HCT116 (cell line): ENCODE measurements around the gene RCOR1. TPM values are rescaled to one million over a fixed set of nuclear protein-coding genes. Genes with fewer than 3 reads are reported as not detected.

Experiments
- ATAC-seq: fragments of 200-7000 bp; cut with Tn5 transposase; 2 replicates; pipeline ENCODE4 v1.9.1; 2020; ENCODE audit warnings: mild to moderate bottlenecking, moderate library complexity
- BruUV-seq: library from RNA; stranded (reverse); fragments of 400-500 nt; replicated peaks from 2 replicates; lab custom pipeline; 2021; lab: Mats Ljungman, UMichigan
- CTCF ChIA-PET: fragments of 300-600 bp; sonication (Branson Sonifier 250); formaldehyde crosslinking; loops from one replicate; lab custom pipeline; 2021; ENCODE audit warnings: antibody characterized with exemption; lab: Charles Lee
- POLR2A ChIA-PET: fragments of 300-600, 350-600 bp; sonication (Branson Sonifier 250); formaldehyde crosslinking; loops from one replicate; lab custom pipeline; 2021; ENCODE audit warnings: antibody characterized with exemption; lab: Charles Lee
- RAD21 ChIA-PET, 2 experiments: fragments of 300-600 bp; sonication (Branson Sonifier 250); formaldehyde crosslinking; loops; one replicate each; lab custom pipeline; 2023; ENCODE audit warnings: low total read pairs in 2 of 2; ENCODE audit not compliant: uncharacterized antibody in 2 of 2, unreplicated experiment in 2 of 2, low non-redundant PET in 1 of 2; lab: Charles Lee
- DNase-seq: peaks from one replicate; pipeline ENCODE4 v3.0.0-alpha.2; 2010; ENCODE audit warnings: low read depth, low spot score
- H2AFZ ChIP-seq: fragments of 200-600 bp; shearing (Covaris generic), sonication (generic); 2 replicates; pipeline ENCODE4 v1.6.1; 2017; ENCODE audit warnings: low read depth, mixed run types, mixed read lengths, antibody characterized with exemption, low read length; ENCODE audit not compliant: poor library complexity, severe bottlenecking
- H3K27ac ChIP-seq: 2 replicates; pipeline ENCODE4 v1.5.1; 2012; ENCODE audit warnings: low read depth, low read length
- H3K27me3 ChIP-seq: fragments of 200-600 bp; sonication (generic); 2 replicates; pipeline ENCODE4 v1.6.1; 2016; ENCODE audit warnings: mixed run types, low read length, mixed read lengths; ENCODE audit not compliant: insufficient read depth
- H3K36me3 ChIP-seq, 2 experiments: fragments of 200-500 bp in 1 of 2; fragments of 200-600 bp in 1 of 2; sonication (Bioruptor generic) in 1 of 2; sonication (generic) in 1 of 2; 2 replicates each; pipeline versions ENCODE4 v1.5.1 to v1.6.1; 2014 to 2016; ENCODE audit warnings: low read length in 2 of 2, inconsistent platforms in 1 of 2, mixed read lengths in 1 of 2, mixed run types in 1 of 2; ENCODE audit not compliant: insufficient read depth in 2 of 2, control insufficient read depth in 1 of 2
- H3K4me1 ChIP-seq, 2 experiments: fragments of 200-600 bp in 1 of 2; sonication (generic) in 1 of 2; 2 replicates each; pipeline versions ENCODE4 v1.5.1 to v1.6.1; 2012 to 2017; ENCODE audit warnings: low read length in 2 of 2, inconsistent platforms in 1 of 2, mild to moderate bottlenecking in 1 of 2, mixed read lengths in 1 of 2, mixed run types in 1 of 2, moderate library complexity in 1 of 2; ENCODE audit not compliant: insufficient read depth in 2 of 2, control insufficient read depth in 1 of 2
- H3K4me2 ChIP-seq: fragments of 200-600 bp; sonication (generic); 2 replicates; pipeline ENCODE4 v1.6.1; 2017; ENCODE audit warnings: mixed run types, low read length, mixed read lengths
- H3K4me3 ChIP-seq, 2 experiments: fragments of 200-600 bp in 1 of 2; sonication (generic) in 1 of 2; replicated peaks in 1 of 2; 2 replicates each; pipeline ENCODE4 v1.5.1; 2011 to 2016; ENCODE audit warnings: low read length in 2 of 2, control low read depth in 1 of 2, low read depth in 1 of 2, mild to moderate bottlenecking in 1 of 2, mixed read lengths in 1 of 2, mixed run types in 1 of 2
- H3K79me2 ChIP-seq: fragments of 200-600 bp; sonication (generic); 2 replicates; pipeline ENCODE4 v1.6.1; 2017; ENCODE audit warnings: mild to moderate bottlenecking, mixed run types, low read length, moderate library complexity, mixed read lengths; ENCODE audit not compliant: insufficient read depth
- H3K9ac ChIP-seq: fragments of 200-600 bp; sonication (generic); 2 replicates; pipeline ENCODE4 v1.6.1; 2016; ENCODE audit warnings: low read length, mixed read lengths
- H3K9me2 ChIP-seq: fragments of 200-600 bp; sonication (generic), shearing (Covaris generic); 2 replicates; pipeline ENCODE4 v1.6.1; 2017; ENCODE audit warnings: mixed run types, mild to moderate bottlenecking, moderate library complexity; ENCODE audit not compliant: insufficient read depth
- H3K9me3 ChIP-seq, 2 experiments: fragments of 200-500 bp in 1 of 2; fragments of 200-600 bp in 1 of 2; sonication (Bioruptor generic) in 1 of 2; sonication (generic) in 1 of 2; 2 replicates each; pipeline ENCODE4 v1.6.1; 2014 to 2017; ENCODE audit warnings: low read length in 2 of 2, mixed read lengths in 2 of 2, inconsistent platforms in 1 of 2, low read depth in 1 of 2, mild to moderate bottlenecking in 1 of 2, mixed run types in 1 of 2, moderate library complexity in 1 of 2; ENCODE audit not compliant: control insufficient read depth in 1 of 2, insufficient read depth in 1 of 2
- H4K20me1 ChIP-seq: fragments of 200-600 bp; sonication (generic), shearing (Covaris generic); 2 replicates; pipeline ENCODE4 v1.6.1; 2017; ENCODE audit warnings: mixed run types, mild to moderate bottlenecking, moderate library complexity; ENCODE audit not compliant: insufficient read depth
- ATF3 ChIP-seq: IDR thresholded peaks from 2 replicates; pipeline ENCODE4 v1.6.1; 2012
- CBX3 ChIP-seq: IDR thresholded peaks from 2 replicates; pipeline ENCODE4 v1.6.1; 2012; ENCODE audit warnings: low read depth
- CEBPB ChIP-seq: IDR thresholded peaks from 2 replicates; pipeline ENCODE4 v1.6.1; 2012; ENCODE audit warnings: low read depth
- EGR1 ChIP-seq: IDR thresholded peaks from 2 replicates; pipeline ENCODE4 v1.6.1; 2012; ENCODE audit warnings: low read depth
- ELF1 ChIP-seq: IDR thresholded peaks from 2 replicates; pipeline ENCODE4 v1.6.1; 2012; ENCODE audit warnings: low read depth, borderline replicate concordance
- EZH2 ChIP-seq: fragments of 200-600 bp; sonication (generic); IDR thresholded peaks from 2 replicates; pipeline ENCODE4 v1.6.1; 2017; ENCODE audit warnings: antibody characterized with exemption, mixed run types
- EZH2phosphoT487 ChIP-seq: fragments of 200-600 bp; IDR thresholded peaks from 2 replicates; pipeline ENCODE4 v1.6.1; 2018; ENCODE audit warnings: antibody characterized with exemption, borderline replicate concordance
- FOSL1 ChIP-seq: IDR thresholded peaks from 2 replicates; pipeline ENCODE4 v1.6.1; 2012; ENCODE audit warnings: low read depth
- MAX ChIP-seq: IDR thresholded peaks from 2 replicates; pipeline ENCODE4 v1.6.1; 2012
- POLR2A ChIP-seq: IDR thresholded peaks from 2 replicates; pipeline ENCODE4 v1.7.0; 2011; ENCODE audit warnings: borderline replicate concordance; ENCODE audit not compliant: insufficient read depth, insufficient read length; ENCODE audit errors: extremely low read depth
- POLR2AphosphoS5 ChIP-seq: IDR thresholded peaks from 2 replicates; pipeline ENCODE4 v1.6.1; 2011; ENCODE audit warnings: mild to moderate bottlenecking, low read depth, low read length, moderate library complexity
- RAD21 ChIP-seq: IDR thresholded peaks from 2 replicates; pipeline ENCODE4 v1.6.1; 2012; ENCODE audit warnings: low read depth, mild to moderate bottlenecking
- SIN3A ChIP-seq: IDR thresholded peaks from 2 replicates; pipeline ENCODE4 v1.6.1; 2012; ENCODE audit warnings: low read depth
- SP1 ChIP-seq: IDR thresholded peaks from 2 replicates; pipeline ENCODE4 v1.6.1; 2012; ENCODE audit warnings: low read depth
- SRF ChIP-seq: IDR thresholded peaks from 2 replicates; pipeline ENCODE4 v1.6.1; 2012; ENCODE audit warnings: low read depth
- TCF7L2 ChIP-seq: IDR thresholded peaks from 2 replicates; pipeline ENCODE4 v1.7.0; 2011; ENCODE audit warnings: borderline replicate concordance, inconsistent platforms; ENCODE audit not compliant: insufficient read depth, insufficient read length; ENCODE audit errors: extremely low read depth
- ZFX ChIP-seq: fragments of 450-650 bp; IDR thresholded peaks from 2 replicates; pipeline ENCODE4 v1.6.1; 2017
- ZNF274 ChIP-seq: fragments of 200-500 bp; sonication (Bioruptor generic); IDR thresholded peaks from 2 replicates; pipeline ENCODE4 v1.6.1; 2014; ENCODE audit warnings: mild to moderate bottlenecking, low read depth, low read length, inconsistent platforms
- intact Hi-C: fragments of 100-400 bp; cut with micrococcal nuclease; formaldehyde crosslinking; loops from 2 replicates; pipeline ENCODE4 v1.10.0; 2022
- total RNA-seq: library from RNA; stranded (reverse); gene quantifications from one replicate; pipeline ENCODE4 v1.2.1, GENCODE V29; 2021; ENCODE audit not compliant: unreplicated experiment

Gene RCOR1
- total RNA-seq, 1 experiment from 2014 or later = 30.7 TPM

GRCh38 chr14:102739190-102739469 lies 146.7 kb downstream of the RCOR1 start:
- Histone ChIP-seq H3K27me3 (no peaks in the 10 kb centered on the region), H3K9me3 (no peaks in the 10 kb centered on the region; a peak in 2 of 4 replicates), H2AFZ (no peak overlapping the region), H3K4me1 (no peaks in the 10 kb centered on the region), H3K4me2 (no peak overlapping the region), H3K9ac (no peak overlapping the region), H3K27ac (no peak overlapping the region), H3K36me3 (0 out of 4 replicates have a peak, but pooled peaks cover 0 to 4% of the 10 kb centered on the region in 2 experiments), H3K9me2 (no peaks in the 10 kb centered on the region), H3K79me2 (no peaks in the 10 kb centered on the region), H3K4me3 (no peak overlapping the region), H4K20me1 (no peaks in the 10 kb centered on the region)
- ChIA-PET POLR2A (no interaction called here), RAD21 (no interaction called here), CTCF (no interaction called here)
- BruUV-seq = no TSS peak
- DNase-seq (no peak), ATAC-seq (no peak)
- intact Hi-C loops = no loop called here
- TF ChIP-seq ATF3 (no peak), EZH2phosphoT487 (no peak), ELF1 (no peak), EZH2 (no peak), MAX (no peak), TCF7L2 (no peak), FOSL1 (no peak), POLR2AphosphoS5 (no peak), EGR1 (no peak)

- no peaks in the 10 kb centered on the region for H3K27me3 ChIP-seq
- no peaks in the 10 kb centered on the region; a peak in 1 of 4 replicates for H3K9me3 ChIP-seq
- no peak overlapping the region for H3K4me2 ChIP-seq
- H3K79me2 ChIP-seq = no peaks in the 10 kb centered on the region
- RAD21 ChIA-PET = no interaction called here
- CTCF ChIA-PET = no interaction called here
- POLR2A ChIA-PET = no interaction called here
- TF ChIP-seq SRF (no peak), FOSL1 (no peak), ZFX (no peak), POLR2AphosphoS5 (no peak), SIN3A (no peak), SP1 (no peak), CBX3 (no peak), POLR2A (no peak), ZNF274 (no peak), RAD21 (no peak), ELF1 (no peak), MAX (no peak), CEBPB (no peak)
- intact Hi-C loops = no loop called here
- BruUV-seq = no TSS peak
- H3K27ac ChIP-seq = no peak overlapping the region
- ATAC-seq (no peak), DNase-seq (no peak)
- no peaks in the 10 kb centered on the region for H3K4me1 ChIP-seq
- H4K20me1 ChIP-seq = no peaks in the 10 kb centered on the region
- H3K9ac ChIP-seq = no peak overlapping the region
- no peak overlapping the region for H2AFZ ChIP-seq
- no peaks in the 10 kb centered on the region for H3K9me2 ChIP-seq
- H3K4me3 ChIP-seq = no peak overlapping the region
- H3K36me3 ChIP-seq = no peaks in the 10 kb centered on the region; a peak in 1 of 4 replicates
Observed at GRCh38 chr14:102746634-102747438, 154.4 kb downstream of the RCOR1 start.
